HG02938 (cell line): Measurements from ENCODE around the gene FHIP2A.
"Not testable (repeated sequence)": the region's sequence is repeated elsewhere in the genome, so short reads cannot be mapped to it uniquely, and the experiment has no call there.

ENCODE experiments used
- ATAC-seq: cut with Tn5 transposase; IDR thresholded peaks from one replicate; pipeline ENCODE4 v1.9.1; 2021; ENCODE audit warnings: mild to moderate bottlenecking, moderate library complexity; ENCODE audit not compliant: unreplicated experiment

FHIP2A gene

DNA sequence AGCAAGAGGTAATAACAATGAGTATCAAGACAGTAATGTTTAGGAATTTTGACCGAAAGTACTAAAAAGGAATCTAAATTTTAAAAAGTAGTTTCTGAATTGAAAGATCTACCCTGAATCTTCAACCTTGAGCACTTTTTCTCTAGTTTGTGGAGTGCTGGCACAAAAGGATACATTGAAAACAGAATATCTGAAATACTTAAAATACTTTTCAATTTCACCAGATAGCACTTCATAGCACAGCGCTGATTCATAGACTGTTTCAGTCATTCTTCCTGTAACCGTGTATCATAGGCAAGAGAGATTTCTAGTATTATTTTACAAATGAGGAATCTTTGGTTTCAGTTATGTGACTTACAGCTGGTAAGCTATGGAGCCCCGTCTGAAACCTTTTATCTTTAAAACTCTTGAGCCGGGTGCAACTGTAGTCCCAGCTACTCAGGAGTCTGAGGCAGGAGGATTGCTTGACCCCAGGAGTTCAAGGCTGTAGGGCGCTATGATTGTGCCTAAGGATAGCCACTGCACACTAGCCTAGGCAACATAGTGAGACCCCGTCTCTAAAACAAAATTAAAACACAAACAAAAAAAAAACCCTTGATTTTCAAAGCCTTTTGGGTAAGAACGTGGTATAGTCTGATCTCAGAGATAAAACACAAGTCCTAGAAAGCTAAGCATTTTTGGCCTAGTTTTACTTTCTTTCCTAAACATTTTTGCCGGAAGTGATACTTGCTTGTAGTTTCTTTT is 35.1 kb downstream of the FHIP2A start:
- no peak for ATAC-seq

DNA sequence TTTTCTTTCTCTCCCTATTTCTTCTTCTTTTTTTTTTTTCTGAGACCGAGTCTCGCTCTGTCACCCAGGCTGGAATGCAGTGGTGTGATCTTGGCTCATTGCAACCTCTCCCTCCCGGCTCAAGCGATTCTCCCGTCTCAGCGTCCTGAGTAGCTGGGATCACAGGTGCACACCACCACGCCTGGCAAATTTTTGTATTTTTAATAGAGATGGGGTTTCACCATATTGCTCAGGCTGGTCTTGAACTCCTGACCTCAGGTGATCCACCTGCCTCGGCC is 35.6 kb downstream of the FHIP2A start:
- not testable (repeated sequence) for ATAC-seq

DNA sequence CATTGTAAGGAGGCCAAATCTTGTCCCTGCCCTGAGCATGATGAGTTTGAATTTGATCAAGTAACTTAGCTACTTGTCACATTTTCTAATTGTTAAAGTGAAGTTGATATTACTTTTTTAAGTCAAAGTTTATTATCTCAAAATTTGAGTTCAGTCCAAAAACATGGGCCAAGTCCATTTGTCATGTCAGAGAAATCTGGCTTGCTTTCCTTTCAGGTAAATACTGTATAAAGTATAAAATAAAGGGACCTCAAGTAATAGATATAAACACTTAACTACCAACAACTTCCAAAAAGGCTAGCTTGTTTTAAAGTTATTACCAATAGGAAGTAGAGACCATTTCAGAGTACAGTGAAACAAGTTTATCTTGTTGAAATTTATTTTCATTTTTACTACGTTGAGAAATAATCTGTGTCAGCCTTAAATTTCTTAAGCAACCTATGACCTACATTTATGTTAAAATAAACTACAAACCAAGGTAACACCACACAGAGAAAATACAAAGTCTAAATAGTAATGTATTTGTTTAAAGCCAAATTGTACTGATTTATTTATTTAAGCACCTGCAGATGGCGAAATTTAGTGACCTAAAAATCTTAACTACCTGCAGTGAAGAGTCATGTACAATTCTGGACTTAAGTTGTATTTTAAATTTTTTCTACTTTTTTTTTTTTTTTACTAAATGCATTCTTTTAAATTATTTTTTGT is 36.5 kb downstream of the FHIP2A start:
- ATAC-seq, result no peak

DNA sequence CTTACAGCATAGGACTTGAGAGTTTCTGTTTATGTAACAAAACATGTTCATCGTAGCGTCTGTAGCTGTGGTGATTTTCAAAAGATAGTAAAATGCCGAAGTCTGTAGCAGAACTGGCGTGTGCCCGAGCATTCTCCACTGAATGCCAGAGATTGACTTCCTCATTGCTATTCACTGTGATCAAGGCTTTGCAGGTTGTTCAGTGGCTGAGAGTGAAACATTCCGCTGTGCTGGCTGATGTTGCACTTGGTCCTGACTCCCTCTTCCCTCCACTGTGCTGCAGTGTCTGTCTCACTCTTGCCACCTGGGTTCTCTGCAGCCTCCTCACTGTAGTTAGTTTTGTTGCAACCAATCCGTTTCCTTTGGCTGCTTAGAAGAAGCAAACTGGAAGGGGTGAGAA is 37.6 kb downstream of the FHIP2A start:
- no peak for ATAC-seq

DNA sequence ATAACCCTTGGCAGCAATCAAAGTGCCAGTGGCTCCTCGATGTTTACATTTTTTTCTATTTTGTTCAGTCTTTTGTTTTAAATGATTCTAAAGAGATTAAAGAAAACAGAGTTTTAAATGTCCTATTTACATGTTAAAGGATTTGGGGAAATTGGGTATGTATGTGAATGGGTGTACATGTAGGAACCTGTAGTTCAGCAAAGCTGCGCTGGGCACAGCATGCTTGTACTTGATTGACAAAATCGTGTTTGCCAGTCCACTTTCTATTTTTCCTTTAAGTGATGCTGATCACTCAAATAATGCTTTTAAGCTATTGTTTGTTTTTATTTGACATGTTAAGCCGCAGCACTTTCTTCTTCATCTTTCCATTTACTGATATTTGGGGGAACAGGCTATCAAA is 40.9 kb downstream of the FHIP2A start:
- ATAC-seq, result no peak

DNA sequence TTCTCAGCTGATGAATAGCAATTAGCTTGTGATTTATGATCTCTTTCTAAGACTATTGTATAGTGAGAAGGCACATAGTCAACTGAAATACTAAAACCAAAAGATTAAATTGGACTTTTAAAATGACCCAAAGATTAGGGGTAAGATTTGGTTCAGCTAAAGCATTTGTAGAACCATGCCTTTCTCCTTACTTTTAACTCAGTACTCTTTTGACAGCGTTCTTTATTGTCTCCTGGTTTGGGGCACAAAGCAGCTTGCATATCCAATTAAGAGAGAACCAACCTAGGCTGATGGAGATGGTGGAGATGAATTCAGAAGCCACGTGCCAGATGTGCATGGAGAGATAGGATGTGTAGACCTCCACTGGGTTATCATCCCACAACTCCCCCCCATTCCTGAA is 45.8 kb downstream of the FHIP2A start:
- ATAC-seq, result no peak

DNA sequence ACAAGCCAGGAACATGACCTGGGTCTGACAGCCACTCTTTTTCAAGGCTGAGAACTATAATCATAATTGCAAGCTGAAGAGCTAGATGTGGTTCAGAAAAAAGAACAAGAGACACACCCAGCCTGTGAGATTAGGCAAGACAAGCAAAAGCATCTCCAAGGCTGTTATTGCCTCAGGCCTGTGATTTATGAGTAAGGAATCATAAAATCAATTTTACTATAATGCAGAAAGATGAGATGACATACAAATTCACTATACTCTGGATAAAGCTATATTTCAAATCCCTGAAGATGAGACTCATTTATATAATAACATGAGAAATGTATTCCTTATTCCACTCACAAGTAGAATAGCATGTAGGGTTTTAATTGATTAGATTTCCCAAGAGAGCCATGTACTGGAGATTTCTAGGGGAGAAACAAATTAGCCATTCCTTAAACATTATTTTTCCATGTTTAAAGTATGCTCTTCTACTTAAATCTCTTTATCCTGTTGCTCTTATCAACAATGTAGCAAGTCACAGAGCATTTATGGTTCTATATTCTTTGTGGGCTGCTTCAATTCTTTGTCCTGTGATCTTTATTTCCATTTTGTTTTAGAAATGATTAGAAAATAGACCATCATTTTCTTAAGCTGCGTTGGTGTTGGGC is 47.4 kb downstream of the FHIP2A start:
- no peak for ATAC-seq

DNA sequence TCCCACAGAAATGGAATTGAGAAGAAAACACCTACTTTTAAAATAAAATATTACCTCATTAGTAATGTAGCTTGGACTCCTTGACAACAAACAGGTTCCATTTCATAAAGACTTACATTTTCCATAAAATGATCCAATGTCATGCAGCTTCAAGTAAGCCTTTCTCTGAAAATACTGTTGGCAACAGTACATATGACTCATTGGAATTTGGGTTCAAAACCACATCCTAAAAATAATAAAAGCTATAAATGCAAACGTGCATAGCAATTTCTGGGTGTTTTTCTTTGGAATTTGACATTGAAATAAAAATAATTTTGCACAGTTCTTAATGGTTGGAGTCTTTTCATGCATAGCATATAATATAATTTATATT is 47.9 kb downstream of the FHIP2A start:
- no peak for ATAC-seq

DNA sequence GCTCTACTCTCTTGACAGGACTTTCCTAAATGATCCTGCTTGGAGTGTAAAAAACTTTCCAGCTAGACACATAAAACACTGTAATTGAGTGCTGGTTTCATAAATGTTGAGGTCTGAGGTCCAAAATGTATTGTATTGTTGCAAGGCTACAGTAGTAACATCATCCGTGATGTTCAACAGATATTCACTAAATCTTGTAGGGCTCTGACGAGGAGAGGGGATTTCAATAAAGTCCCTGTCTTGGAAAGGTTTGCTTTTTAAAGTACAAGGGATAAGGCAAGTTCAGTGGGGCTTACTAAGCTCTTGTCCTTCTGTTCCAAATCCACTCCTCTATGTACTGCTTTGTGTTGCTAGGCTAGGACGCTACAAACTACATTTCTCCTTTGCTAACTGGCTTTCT is 48.9 kb downstream of the FHIP2A start:
- no peak for ATAC-seq

DNA sequence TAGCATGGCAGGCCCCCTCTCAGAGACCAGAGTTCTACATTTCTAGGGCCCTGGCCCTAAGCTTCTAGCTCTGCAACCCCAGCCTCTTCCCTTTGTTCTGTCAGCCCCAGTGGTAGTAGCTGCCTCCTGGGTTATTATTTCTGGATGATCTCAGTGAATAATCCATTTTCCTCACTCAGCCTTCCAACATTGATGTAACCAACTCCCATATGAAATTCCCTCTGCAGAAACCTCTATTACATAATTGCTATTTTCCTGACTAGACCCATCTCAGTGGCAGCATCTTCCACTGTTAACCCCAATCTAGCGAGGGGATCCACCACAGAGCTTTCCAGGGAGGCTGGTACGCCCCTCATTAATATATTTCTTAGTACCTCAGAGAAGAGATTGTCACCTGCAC is 49.8 kb downstream of the FHIP2A start:
- no peak for ATAC-seq
